ENCODE results near the gene LMLN. TPM values are rescaled to one million over a fixed set of nuclear protein-coding genes. Genes with fewer than 3 reads are reported as not detected.
"Not testable (repeated sequence)": the region's sequence is repeated elsewhere in the genome, so short reads cannot be mapped to it uniquely, and the experiment has no call there.

LMLN gene, protein sequence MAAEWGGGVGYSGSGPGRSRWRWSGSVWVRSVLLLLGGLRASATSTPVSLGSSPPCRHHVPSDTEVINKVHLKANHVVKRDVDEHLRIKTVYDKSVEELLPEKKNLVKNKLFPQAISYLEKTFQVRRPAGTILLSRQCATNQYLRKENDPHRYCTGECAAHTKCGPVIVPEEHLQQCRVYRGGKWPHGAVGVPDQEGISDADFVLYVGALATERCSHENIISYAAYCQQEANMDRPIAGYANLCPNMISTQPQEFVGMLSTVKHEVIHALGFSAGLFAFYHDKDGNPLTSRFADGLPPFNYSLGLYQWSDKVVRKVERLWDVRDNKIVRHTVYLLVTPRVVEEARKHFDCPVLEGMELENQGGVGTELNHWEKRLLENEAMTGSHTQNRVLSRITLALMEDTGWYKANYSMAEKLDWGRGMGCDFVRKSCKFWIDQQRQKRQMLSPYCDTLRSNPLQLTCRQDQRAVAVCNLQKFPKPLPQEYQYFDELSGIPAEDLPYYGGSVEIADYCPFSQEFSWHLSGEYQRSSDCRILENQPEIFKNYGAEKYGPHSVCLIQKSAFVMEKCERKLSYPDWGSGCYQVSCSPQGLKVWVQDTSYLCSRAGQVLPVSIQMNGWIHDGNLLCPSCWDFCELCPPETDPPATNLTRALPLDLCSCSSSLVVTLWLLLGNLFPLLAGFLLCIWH
- total RNA-seq (10 to 100 TPM in 7 of 10 donors, 1 to 10 TPM in 3; 8.7 to 15.2 (median 11.0) TPM), polyA plus RNA-seq (1 to 10 TPM; 2.0 to 3.1 TPM)
- long read RNA-seq, donor 1, full-length matches to known transcripts = 6 of 11 reads
- long read RNA-seq, donor 1, partial matches to known transcripts = 1 of 11 reads
- long read RNA-seq, donor 1, other reads (novel, unspliced or antisense) = 4 of 11 reads
- long read RNA-seq, donor 2, full-length matches to known transcripts = 12 of 16 reads
- long read RNA-seq, donor 2, partial matches to known transcripts = 0 of 16 reads
- long read RNA-seq, donor 2, other reads (novel, unspliced or antisense) = 4 of 16 reads
- long read RNA-seq, donor 3, full-length matches to known transcripts = 18 of 27 reads
- long read RNA-seq, donor 3, partial matches to known transcripts = 0 of 27 reads
- long read RNA-seq, donor 3, other reads (novel, unspliced or antisense) = 9 of 27 reads

DNA sequence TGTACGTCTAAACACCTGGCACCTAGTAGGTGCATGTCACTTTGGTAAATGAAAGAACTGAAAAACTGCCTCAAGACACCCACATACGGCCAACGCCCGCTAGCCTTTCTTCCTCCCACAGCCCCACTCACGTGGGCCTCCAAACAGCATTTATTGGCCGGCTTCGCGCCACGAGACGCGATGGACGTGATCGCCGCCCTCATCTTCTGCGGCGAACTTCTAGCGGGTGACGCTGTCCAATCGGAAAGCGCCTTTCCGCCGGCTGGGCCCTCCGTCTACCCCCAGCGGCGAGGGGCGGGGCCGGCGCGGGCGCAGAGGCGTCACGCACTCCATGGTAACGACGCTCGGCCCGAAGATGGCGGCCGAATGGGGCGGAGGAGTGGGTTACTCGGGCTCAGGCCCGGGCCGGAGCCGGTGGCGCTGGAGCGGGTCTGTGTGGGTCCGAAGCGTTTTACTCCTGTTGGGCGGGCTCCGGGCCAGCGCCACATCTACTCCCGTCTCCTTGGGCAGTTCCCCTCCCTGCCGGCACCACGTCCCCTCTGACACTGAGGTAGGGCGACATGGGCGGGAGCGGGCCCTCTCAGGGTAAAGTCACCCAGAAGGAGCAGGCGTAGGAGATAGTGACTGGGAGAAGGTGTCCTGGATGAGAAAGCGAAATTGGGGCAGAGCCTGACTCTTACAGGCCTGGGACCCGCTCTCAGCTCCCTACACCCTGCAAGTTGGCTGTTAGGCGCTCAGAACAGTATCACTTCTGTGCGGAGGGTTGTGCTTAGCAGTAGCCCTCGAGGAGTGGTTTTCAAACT is at the start of gene LMLN:
Gene LMLN (plus strand): TSS at position 327 of the 803 bp plus-strand sequence. CDS start 29 bp downstream, at position 356.
- 0% methylated on average over 62 of the region's 62 CpGs for WGBS, 2 donors
- peaks cover 0 to 31% (median 16%) of the 10 kb centered on the region in 9 donors for H3K36me3 ChIP-seq
- TF ChIP-seq, protein P1, sequence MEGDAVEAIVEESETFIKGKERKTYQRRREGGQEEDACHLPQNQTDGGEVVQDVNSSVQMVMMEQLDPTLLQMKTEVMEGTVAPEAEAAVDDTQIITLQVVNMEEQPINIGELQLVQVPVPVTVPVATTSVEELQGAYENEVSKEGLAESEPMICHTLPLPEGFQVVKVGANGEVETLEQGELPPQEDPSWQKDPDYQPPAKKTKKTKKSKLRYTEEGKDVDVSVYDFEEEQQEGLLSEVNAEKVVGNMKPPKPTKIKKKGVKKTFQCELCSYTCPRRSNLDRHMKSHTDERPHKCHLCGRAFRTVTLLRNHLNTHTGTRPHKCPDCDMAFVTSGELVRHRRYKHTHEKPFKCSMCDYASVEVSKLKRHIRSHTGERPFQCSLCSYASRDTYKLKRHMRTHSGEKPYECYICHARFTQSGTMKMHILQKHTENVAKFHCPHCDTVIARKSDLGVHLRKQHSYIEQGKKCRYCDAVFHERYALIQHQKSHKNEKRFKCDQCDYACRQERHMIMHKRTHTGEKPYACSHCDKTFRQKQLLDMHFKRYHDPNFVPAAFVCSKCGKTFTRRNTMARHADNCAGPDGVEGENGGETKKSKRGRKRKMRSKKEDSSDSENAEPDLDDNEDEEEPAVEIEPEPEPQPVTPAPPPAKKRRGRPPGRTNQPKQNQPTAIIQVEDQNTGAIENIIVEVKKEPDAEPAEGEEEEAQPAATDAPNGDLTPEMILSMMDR (IDR thresholded peaks at IDR 0.05) = no peak
- H3K27me3 ChIP-seq = no peaks in the 10 kb centered on the region
- H3K9me3 ChIP-seq = no peaks in the 10 kb centered on the region
- H3K27ac ChIP-seq = peak within 1 kb of the TSS in 9 of 10 donors; percentile 61 to 90 (median 80)
- intact Hi-C loops (cut with DNase I) = loop anchor here in 1 of 10 donors (1.0 kb wide), 1 partner anchor 9 kb away; no protein-coding TSS in a partner anchor
- peak; percentile 98 to 99 (median 99) for ATAC-seq
- H3K4me1 ChIP-seq = peaks cover 0 to 63% (median 28%) of the 10 kb centered on the region in 9 donors
- peak within 1 kb of the TSS; percentile 48 to 91 (median 80) for H3K4me3 ChIP-seq
- peak; percentile 96 for DNase-seq

DNA sequence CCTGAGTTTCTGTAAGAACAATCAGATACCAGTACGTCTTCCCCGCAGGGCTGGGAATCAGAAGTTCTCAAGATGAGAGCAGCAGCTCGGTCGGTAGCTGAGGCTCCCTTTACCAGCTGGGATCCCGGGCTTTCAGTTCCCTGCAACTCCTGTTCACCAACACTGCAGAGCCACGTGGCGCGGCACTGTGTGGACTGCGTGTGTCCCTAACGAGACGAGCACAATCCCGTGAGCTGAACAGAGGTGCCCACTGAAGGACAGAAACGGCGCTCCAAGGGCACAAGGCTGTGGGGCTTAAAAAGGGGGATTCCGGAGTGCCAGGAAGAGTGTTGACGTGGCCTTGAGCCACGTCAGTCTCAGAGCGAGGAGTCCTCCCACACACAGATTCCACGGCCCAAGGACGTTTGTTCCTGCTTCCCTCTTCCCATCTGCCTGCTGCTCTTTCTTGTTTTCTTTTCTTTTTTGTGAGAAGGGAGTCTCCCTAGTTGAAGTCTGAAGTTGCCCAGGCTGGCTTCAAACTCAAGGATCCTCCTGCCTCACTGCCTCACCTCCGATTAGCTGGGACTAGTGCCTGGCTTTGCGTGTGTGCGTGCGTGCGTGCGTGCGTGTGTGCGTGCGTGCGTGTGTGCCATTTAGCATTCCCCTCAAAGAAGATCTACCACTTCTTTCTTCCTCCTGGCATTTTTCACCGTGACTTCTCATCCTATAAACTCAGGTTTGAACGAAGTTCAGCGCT is 47.1 kb upstream of the LMLN start:
- Histone ChIP-seq H3K36me3 (peaks cover 0 to 16% (median 0%) of the 10 kb centered on the region in 9 donors), H3K27me3 (no peaks in the 10 kb centered on the region), H3K4me3 (peak overlapping the region in 2 of 10 donors; percentile 15 to 22), H3K9me3 (no peaks in the 10 kb centered on the region), H3K4me1 (no peaks in the 10 kb centered on the region), H3K27ac (peak overlapping the region in 1 of 10 donors; percentile 26)
- intact Hi-C loops (cut with DNase I) = no loop called here
- WGBS, 2 donors = 76 to 77% methylated on average over 33 of the region's 33 CpGs
- DNase-seq = no peak
- ATAC-seq = peak in 3 of 8 donors; percentile 50 to 62 (median 58)
- TF ChIP-seq, protein P1 (IDR thresholded peaks at IDR 0.05) = no peak

DNA sequence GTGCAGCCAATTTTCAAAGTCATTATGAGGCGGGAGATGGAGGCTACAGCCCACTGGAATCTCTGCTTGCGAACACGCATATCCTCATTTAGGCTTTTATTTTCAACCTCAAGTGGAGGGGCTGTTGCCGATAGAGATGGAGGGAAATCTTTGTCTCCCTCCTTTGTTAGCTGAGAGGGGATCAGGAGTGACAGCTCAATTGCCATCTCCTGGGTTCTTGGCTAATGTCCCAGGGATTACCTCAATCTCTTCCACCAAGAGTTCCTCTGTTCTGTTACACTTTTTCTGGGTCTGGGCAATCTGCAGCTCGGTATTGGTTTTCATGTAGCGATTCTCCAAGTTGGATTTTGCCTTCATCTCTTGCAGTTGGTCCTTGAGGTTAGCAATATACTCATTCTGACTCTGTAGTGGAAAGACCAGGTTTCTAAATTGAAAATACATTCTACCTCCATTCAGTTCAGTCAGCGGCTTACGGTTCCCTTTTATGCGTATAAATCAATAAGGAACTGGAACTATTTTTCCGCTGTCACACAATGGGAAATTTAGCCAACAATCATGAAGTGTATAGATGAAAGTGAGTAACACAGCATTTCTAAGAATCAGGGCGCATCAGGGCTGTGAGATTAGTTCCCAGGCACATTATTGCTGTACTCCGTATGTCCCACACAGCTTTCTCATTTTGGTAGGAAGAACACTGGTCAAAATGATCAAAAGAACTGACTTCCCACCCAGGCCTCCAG is 46.2 kb upstream of the LMLN start:
- no peak for DNase-seq
- H3K4me3 ChIP-seq = no peak overlapping the region
- no peak overlapping the region for H3K27ac ChIP-seq
- H3K9me3 ChIP-seq = no peaks in the 10 kb centered on the region
- TF ChIP-seq, protein P1 (IDR thresholded peaks at IDR 0.05) = no peak
- H3K4me1 ChIP-seq = no peaks in the 10 kb centered on the region
- no peak for ATAC-seq
- 95 to 97% methylated on average over 12 of the region's 12 CpGs for WGBS, 2 donors
- peaks cover 0 to 18% (median 0%) of the 10 kb centered on the region in 9 donors for H3K36me3 ChIP-seq
- intact Hi-C loops (cut with DNase I) = no loop called here
- H3K27me3 ChIP-seq = no peaks in the 10 kb centered on the region

DNA sequence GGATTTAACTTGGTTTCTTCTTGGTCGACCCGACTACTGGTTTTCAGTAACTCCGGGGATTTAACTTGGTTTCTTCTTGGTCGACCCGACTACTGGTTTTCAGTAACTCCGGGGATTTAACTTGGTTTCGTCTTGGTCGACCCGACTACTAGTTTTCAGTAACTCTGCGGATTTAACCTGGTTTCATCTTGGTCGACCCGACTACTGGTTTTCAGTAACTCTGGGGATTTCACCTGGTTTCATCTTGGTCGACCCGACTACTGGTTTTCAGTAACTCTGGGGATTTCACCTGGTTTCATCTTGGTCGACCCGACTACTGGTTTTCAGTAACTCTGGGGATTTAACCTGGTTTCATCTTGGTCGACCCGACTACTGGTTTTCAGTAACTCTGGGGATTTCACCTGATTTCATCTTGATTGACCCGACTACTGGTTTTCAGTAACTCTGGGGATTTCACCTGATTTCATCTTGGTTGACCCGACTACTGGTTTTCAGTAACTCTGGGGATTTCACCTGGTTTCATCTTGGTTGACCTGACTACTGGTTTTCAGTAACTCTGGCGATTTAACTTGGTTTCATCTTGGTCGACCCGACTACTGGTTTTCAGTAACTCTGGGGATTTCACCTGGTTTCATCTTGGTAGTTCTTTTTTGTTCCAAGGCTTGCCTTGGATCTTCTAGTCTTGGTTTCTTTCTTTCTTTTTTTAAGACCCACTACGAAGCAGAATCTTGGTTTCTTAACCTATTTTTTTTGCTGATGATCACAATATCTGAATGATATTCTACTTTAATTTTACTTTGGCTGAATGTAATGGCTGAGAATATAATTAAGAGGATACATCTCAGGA is 38.4 kb upstream of the LMLN start:
- peaks cover 0 to 41% (median 0%) of the 10 kb centered on the region in 9 donors for H3K36me3 ChIP-seq
- H3K4me3 ChIP-seq; H3K27ac ChIP-seq; ATAC-seq; H3K9me3 ChIP-seq; intact Hi-C loops (cut with DNase I); H3K4me1 ChIP-seq; H3K27me3 ChIP-seq; DNase-seq: not testable (repeated sequence)
- WGBS, 2 donors = 86% methylated on average over 20 to 22 of the region's 24 CpGs
